AG04450 (cell line): ENCODE data around the gene KCTD18. TPM values are rescaled to one million over a fixed set of nuclear protein-coding genes. Genes with fewer than 3 reads are reported as not detected.

Source experiments
- CTCF ChIA-PET: fragments of 300-600, 350-600 bp; formaldehyde crosslinking; extraction: SDS; loops from one replicate; lab custom pipeline; 2022; ENCODE audit warnings: antibody characterized with exemption, inconsistent platforms; lab: Charles Lee
- POLR2A ChIA-PET: fragments of 350-600 bp; formaldehyde crosslinking; extraction: SDS; loops from one replicate; lab custom pipeline; 2021; ENCODE audit warnings: antibody characterized with exemption, inconsistent platforms; lab: Yijun Ruan, JAX
- DNase-seq: peaks from one replicate; pipeline ENCODE4 v3.0.0-alpha.2; 2011; ENCODE audit warnings: low read depth, low spot score
- H3K27ac ChIP-seq: one replicate; pipeline ENCODE4 v1.5.1; 2012; ENCODE audit warnings: low read depth, low read length, control low read depth
- H3K27me3 ChIP-seq: one replicate; pipeline ENCODE4 v1.6.0; 2012; ENCODE audit warnings: low read length; ENCODE audit not compliant: control insufficient read depth, insufficient read depth
- H3K4me3 ChIP-seq: 2 replicates; pipeline ENCODE4 v1.5.1; 2011; ENCODE audit warnings: mild to moderate bottlenecking, low read depth, low read length, control low read depth
- H3K9me3 ChIP-seq: 2 replicates; pipeline ENCODE4 v1.5.1; 2012; ENCODE audit warnings: low read length; ENCODE audit not compliant: control insufficient read depth, insufficient read depth
- polyA plus RNA-seq: library from polyadenylated mRNA; depleted of rRNA; stranded (reverse); fragments of >200 nt; gene quantifications from 2 replicates; pipeline ENCODE4 v1.2.3, GENCODE V29; 2011
- TF ChIP-seq, protein P1 (sequence below): IDR thresholded peaks from 2 replicates; pipeline ENCODE4 v1.5.1; 2011; ENCODE audit warnings: low read depth, low read length, control low read depth, inconsistent platforms

Gene KCTD18
- polyA plus RNA-seq, 1 experiment = 13.8 TPM

DNA sequence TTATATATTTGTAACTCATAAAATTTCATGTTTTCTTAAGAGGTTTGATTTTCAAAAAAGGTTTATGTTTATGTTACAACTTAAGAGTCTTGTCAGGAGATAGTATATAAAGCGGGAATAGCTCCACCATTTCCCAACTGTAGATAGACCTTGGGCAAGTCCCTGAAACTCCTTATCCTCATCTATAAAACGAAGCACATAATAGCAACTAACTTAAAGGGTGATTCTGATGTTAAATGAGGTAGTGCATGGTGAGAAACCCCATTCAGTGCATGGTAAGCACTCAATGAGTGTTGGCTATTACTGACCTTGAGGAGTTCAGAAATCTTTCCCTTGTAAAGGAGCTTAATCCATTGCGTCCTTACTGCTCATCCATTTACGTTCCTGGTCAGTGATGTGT lies 34.1 kb downstream of the KCTD18 start:
- no peak overlapping the region for H3K4me3 ChIP-seq
- ChIA-PET POLR2A (no interaction called here), CTCF (interaction anchor here (1.9 kb wide), 1 partner anchor 502 kb away, joined by 5 read pairs; no protein-coding TSS in a partner anchor)
- H3K9me3 ChIP-seq = no peaks in the 10 kb centered on the region; the same call in 1 of the 2 replicates
- no peaks in the 10 kb centered on the region for H3K27me3 ChIP-seq
- TF ChIP-seq, protein P1, sequence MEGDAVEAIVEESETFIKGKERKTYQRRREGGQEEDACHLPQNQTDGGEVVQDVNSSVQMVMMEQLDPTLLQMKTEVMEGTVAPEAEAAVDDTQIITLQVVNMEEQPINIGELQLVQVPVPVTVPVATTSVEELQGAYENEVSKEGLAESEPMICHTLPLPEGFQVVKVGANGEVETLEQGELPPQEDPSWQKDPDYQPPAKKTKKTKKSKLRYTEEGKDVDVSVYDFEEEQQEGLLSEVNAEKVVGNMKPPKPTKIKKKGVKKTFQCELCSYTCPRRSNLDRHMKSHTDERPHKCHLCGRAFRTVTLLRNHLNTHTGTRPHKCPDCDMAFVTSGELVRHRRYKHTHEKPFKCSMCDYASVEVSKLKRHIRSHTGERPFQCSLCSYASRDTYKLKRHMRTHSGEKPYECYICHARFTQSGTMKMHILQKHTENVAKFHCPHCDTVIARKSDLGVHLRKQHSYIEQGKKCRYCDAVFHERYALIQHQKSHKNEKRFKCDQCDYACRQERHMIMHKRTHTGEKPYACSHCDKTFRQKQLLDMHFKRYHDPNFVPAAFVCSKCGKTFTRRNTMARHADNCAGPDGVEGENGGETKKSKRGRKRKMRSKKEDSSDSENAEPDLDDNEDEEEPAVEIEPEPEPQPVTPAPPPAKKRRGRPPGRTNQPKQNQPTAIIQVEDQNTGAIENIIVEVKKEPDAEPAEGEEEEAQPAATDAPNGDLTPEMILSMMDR = no peak
- H3K27ac ChIP-seq = no peak overlapping the region
- no peak for DNase-seq

- POLR2A ChIA-PET = no interaction called here
Measured at GRCh38 chr2:200472853-200473464, 36.9 kb downstream of the KCTD18 start.

DNA sequence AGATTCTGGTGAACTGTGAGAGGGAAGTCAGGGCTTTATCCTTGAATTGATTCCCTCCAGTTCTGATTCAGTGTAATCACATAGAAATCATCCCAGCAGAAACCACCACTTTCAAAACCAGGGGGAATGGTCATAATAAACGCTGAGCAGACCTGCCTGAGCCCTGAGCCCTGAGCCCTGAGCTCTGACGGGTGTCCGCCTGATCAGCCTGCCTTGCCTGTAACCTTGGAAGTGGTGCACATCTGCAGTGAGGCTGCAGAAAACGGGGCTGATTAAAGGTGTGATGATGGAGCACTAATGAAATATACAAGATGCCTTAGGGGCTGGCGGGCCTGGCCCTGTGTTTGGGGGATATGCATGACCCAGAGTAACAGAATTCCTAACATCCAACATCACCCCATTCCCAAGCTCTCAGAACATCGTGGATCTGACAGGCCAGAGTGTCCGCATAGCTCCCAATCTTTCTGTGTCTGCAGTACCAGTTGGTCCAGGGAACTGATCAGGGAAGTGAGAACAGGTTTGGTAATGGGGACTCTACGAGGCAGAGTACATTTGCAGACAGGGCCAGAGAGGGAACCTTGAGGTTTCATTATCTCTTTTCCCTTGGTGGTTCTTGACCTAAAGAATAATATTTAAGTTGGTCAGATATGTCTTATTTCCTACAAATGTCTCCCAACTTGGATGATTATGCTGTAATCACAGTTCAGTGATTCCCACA lies 37.8 kb downstream of the KCTD18 start:
- Histone ChIP-seq H3K27ac (peak overlapping the region; percentile 11), H3K4me3 (no peak overlapping the region), H3K9me3 (no peaks in the 10 kb centered on the region), H3K27me3 (no peaks in the 10 kb centered on the region)
- CTCF ChIA-PET = interaction anchor here (1.0 to 2.2 kb wide), 4 partner anchors 11 to 492 kb away, joined by 3 to 8 read pairs (median 4); no protein-coding TSS in a partner anchor
- DNase-seq = no peak
- POLR2A ChIA-PET = no interaction called here
- TF ChIP-seq, protein P1 = no peak

More at GRCh38 chr2:200472853-200473464, 36.9 kb downstream of the KCTD18 start:
- DNase-seq = no peak
- Histone ChIP-seq H3K9me3 (no peaks in the 10 kb centered on the region; the same call in 1 of the 2 replicates), H3K27me3 (no peaks in the 10 kb centered on the region), H3K27ac (no peak overlapping the region), H3K4me3 (no peak overlapping the region)
- CTCF ChIA-PET = interaction anchor here (1.0 to 1.3 kb wide), 2 partner anchors 10 to 11 kb away, joined by 3 to 4 read pairs; no protein-coding TSS in a partner anchor
- TF ChIP-seq, protein P1 = no peak

- Histone ChIP-seq H3K4me3 (no peak overlapping the region), H3K27ac (no peak overlapping the region), H3K27me3 (no peaks in the 10 kb centered on the region), H3K9me3 (no peaks in the 10 kb centered on the region)
- POLR2A ChIA-PET = no interaction called here
- DNase-seq = no peak
- CTCF ChIA-PET = interaction anchor here (0.6 to 2.2 kb wide), 7 partner anchors 12 to 498 kb away, joined by 3 to 8 read pairs (median 3); no protein-coding TSS in a partner anchor
- TF ChIP-seq, protein P1 = peak; percentile 47
Measured at GRCh38 chr2:200471324-200471848, 38.5 kb downstream of the KCTD18 start.
